ENCODE results near the gene GPR152.
A peak's percentile ranks its signal among the peaks of the same experiment; 100 is the strongest.
"Not testable (repeated sequence)": the region's sequence is repeated elsewhere in the genome, so short reads cannot be mapped to it uniquely, and the experiment has no call there.

The GPR152 gene

GRCh38 chr11:67438158-67438902 is 14.2 kb downstream of the GPR152 start:
- DNase-seq, result no peak

GRCh38 chr11:67437809-67438157 is 14.7 kb downstream of the GPR152 start:
- DNase-seq, result no peak

DNA sequence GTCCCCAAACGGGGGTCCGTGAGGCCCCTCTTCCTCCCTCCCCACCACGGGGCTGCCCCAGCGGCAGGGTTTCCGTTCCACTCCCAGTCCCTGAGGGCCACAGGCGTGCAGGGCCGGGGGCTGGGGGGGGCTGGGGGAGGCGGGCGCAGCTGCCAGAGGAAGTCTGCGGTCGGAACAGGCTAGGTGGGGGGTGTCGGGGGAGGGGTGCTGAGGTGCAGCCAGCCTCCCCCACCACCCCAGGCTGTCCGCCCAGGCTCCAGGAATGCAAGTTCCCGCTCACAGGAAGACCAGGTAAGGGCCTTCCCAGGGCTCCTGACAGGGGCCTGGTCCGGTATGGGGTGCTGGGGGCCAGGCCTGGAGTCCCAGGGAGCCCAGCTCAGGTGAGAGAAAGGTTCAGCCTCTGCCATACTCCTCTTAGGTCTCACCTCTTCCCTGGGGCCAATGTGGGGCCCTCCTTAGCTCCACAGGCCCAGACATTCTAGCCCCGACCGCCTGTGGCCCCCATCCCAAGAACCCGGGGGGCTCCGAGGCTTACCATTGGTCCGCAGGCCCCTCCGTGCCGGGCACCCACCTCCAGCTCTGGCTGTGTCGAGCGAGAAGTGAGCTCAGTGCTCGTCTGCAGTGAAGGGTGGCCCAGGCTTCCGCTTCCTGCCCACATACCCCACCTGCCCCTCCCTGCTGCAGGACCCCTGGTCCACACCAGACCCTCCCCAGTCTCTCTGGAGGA is 15.3 kb downstream of the GPR152 start, which contains the start of gene PTPRCAP:
PTPRCAP (minus strand) TSS at position 601 of the 727 bp plus-strand sequence; CDS start at position 538, 63 bp downstream.
- no peak for DNase-seq

GRCh38 chr11:67436459-67437081 is 16.0 kb downstream of the GPR152 start:
- DNase-seq, result no peak

DNA sequence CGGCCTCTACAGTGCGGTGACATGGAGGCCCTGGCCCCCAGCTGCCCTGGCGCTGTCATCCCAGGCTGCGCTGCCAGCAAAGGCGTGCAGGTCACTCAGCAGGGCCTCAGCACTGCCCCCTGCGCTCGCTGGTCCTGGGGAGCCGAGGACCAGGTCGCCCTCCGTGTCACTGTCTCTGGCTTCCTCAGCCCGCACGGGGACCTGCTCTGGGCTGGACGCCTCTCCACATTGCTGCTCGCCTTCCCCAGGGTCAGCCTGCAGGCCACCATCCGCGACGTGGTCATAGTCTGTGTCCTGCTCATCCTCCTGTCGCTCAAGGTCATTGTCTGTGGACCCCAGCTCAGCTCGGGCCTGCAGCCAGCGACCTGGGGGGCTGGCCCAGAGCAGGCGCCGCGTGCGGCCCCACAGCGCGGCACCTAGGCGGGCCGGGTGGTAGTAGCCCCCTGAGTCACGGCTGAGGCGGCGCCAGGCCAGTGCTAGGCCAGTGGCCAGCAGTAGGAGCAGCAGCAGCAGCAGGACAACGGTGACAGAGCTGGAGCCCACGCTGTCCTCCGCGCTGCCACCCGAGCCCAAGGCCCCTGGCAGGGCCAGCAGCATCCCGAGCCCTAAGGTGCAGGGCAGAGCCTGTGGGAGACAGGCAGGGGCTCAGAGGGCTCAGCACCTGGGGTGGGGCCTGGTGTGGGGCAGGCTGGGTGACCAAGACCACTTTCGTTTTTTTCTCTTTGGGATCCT is 16.6 kb downstream of the GPR152 start:
- DNase-seq, result no peak

- no peak for DNase-seq
Observed at GRCh38 chr11:67435031-67435726, 17.4 kb downstream of the GPR152 start.

GRCh38 chr11:67434395-67434881 is 18.1 kb downstream of the GPR152 start:
- no peak for DNase-seq

GRCh38 chr11:67433536-67434394 is 18.8 kb downstream of the GPR152 start:
- no peak for DNase-seq

- DNase-seq, result no peak
Observed at GRCh38 chr11:67432655-67433349, 19.7 kb downstream of the GPR152 start.

DNA sequence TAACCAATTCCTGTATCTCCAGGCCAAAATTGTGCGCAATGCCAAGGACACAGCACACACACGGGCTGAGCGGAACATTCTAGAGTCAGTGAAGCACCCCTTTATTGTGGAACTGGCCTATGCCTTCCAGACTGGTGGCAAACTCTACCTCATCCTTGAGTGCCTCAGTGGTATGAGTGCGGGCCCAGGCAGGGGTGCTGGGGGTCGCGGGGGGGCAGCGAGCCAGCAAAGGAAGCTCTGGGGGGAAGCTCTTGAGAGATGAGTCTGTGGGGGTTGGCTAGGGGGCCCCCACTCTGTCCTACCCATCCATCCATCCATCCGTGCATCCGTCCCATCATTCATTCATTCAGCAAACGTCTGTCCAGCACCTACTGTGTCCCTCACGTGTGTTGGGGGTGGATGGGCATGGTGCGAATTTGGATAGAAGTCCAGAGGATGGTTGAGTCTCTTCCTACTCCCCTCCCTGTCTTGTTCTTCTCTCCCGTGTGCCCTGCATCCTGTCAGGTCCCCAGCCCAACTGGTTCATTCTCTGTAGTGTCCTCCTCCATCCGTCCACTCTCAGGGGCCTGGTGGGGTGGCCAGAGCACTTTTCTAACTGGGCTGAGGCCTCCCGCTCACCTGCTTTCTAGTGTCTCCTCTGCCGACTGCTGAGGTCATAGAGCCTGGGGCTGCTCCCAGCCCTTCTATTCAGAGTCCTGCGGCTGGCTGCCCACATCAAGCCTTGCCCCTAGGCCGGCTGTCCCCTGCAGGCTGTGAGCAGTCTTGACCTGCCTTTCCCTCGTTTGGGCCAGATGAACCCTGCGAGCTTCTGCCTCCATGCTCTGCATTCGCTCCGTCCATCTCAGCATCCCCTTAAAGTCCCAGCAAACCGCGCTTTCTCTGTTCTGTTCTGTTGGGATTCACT is 20.9 kb downstream of the GPR152 start:
- no peak for DNase-seq

GRCh38 chr11:67429722-67430121 is 22.8 kb downstream of the GPR152 start:
- no peak for DNase-seq

GRCh38 chr11:67429038-67429668 is 23.4 kb downstream of the GPR152 start:
- no peak for DNase-seq

GRCh38 chr11:67428052-67429001 is 24.2 kb downstream of the GPR152 start, which contains the start of gene RPS6KB2:
RPS6KB2 (plus strand) TSS chr11:67428494; CDS start chr11:67428546, 52 bp downstream.
- peak; percentile 94 for DNase-seq

DNA sequence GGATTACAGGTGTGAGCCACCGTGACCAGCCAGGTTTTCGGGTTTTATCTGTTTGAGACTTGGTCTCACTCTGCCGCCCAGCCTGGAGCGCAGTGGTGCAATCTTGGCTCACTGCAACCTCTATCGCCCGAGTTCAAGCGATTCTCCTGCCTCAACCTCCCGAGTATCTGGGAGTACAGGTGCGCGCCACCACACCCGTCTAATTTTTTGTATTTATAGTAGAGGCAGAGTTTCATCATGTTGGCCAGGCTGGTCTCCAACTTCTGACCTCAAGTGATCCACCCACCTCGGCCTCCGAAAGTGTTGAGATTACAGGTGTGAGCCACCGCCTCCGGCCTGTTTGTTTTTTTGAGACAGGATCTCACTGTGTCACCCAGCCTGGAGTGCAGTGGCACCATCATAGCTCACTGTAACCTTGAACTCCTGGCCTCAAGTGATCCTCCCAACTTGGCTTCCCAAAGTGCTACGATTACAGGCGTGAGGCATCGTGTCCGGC is 25.1 kb downstream of the GPR152 start:
- DNase-seq, result not testable (repeated sequence)

GRCh38 chr11:67423891-67424613 is 28.5 kb downstream of the GPR152 start:
- DNase-seq, result no peak

DNA sequence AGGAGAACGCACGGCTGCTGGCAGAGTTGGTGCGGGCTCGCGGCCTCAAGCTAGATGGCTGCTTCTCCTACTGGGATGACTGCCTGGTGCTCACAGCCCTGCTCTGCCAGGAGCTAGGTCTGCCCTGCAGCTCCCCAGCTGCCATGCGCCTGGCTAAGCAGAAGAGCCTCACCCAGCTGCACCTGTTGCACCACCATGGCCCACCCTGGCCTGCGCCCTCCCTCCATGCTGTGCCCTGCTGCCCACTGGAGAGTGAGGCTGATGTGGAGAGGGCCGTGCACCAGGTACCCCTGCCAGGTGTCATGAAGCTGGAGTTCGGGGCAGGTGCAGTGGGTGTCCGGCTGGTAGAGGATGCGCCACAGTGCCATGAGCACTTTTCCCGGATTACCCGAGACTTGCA is 29.1 kb downstream of the GPR152 start:
- no peak for DNase-seq

GRCh38 chr11:67422891-67423290 is 29.6 kb downstream of the GPR152 start:
- no peak for DNase-seq

All from DMS153 (cell line).